ENCODE measurements around the gene LIMK2.
"Not testable (repeated sequence)": the region's sequence is repeated elsewhere in the genome, so short reads cannot be mapped to it uniquely, and the experiment has no call there.

Gene LIMK2

GRCh38 chr22:31212783-31213629, 908 bp downstream of the LIMK2 start:
- no peak for DNase-seq

- no peak for DNase-seq
Observed at GRCh38 chr22:31215018-31215535, 3.0 kb downstream of the LIMK2 start.

GRCh38 chr22:31218565-31219262, 6.6 kb downstream of the LIMK2 start:
- DNase-seq = no peak

- DNase-seq = no peak
Observed at GRCh38 chr22:31221084-31221483, 9.0 kb downstream of the LIMK2 start.

GRCh38 chr22:31222736-31223135, 10.6 kb downstream of the LIMK2 start:
- DNase-seq = no peak

GRCh38 chr22:31223786-31224191, 11.7 kb downstream of the LIMK2 start:
- no peak for DNase-seq

- DNase-seq = not testable (repeated sequence)
Observed at GRCh38 chr22:31224691-31225090, 12.6 kb downstream of the LIMK2 start.

- DNase-seq = no peak
Observed at GRCh38 chr22:31227186-31227585, 15.1 kb downstream of the LIMK2 start.

GRCh38 chr22:31229402-31230079, 17.4 kb downstream of the LIMK2 start:
- DNase-seq = no peak

- no peak for DNase-seq
Observed at GRCh38 chr22:31230155-31230870, 18.2 kb downstream of the LIMK2 start.

GRCh38 chr22:31230871-31231621, 18.9 kb downstream of the LIMK2 start:
- peak; percentile 54 to 57 for DNase-seq

- no peak for DNase-seq
Observed at GRCh38 chr22:31233001-31233400, 20.9 kb downstream of the LIMK2 start.

- no peak for DNase-seq
Observed at GRCh38 chr22:31235081-31235480, 23.0 kb downstream of the LIMK2 start.

- not testable (repeated sequence) for DNase-seq
Observed at GRCh38 chr22:31236044-31236443, 23.9 kb downstream of the LIMK2 start.

- DNase-seq = no peak
Observed at GRCh38 chr22:31238057-31238456, 26.0 kb downstream of the LIMK2 start.

GRCh38 chr22:31239771-31240370, 27.8 kb downstream of the LIMK2 start:
- no peak for DNase-seq

GRCh38 chr22:31241200-31241599, 29.1 kb downstream of the LIMK2 start:
- no peak for DNase-seq

GRCh38 chr22:31241936-31242335, 29.8 kb downstream of the LIMK2 start:
- DNase-seq = no peak

GRCh38 chr22:31243339-31244045, 31.4 kb downstream of the LIMK2 start:
- DNase-seq = no peak

- no peak for DNase-seq
Observed at GRCh38 chr22:31244046-31244942, 32.2 kb downstream of the LIMK2 start.
